Uterus (tissue), 2 donors: Measurements from ENCODE around the gene PSME3IP1.

Source experiments
- CTCF ChIP-seq, 4 experiments: fragments of 200-600 bp in 2 of 4; fragments of 450-650 bp in 2 of 4; sonication (generic) in 2 of 4; IDR thresholded peaks; one replicate each; pipeline ENCODE4 v1.5.1; 2016 to 2019; ENCODE audit warnings: antibody characterized with exemption in 4 of 4, mild to moderate bottlenecking in 2 of 4, moderate library complexity in 1 of 4
- POLR2A ChIP-seq, 2 donors: fragments of 450-650 bp; IDR thresholded peaks; one replicate each; pipeline ENCODE4 v1.6.1; 2016; ENCODE audit warnings: antibody characterized with exemption in 2 of 2, mild to moderate bottlenecking in 1 of 2, moderate library complexity in 1 of 2

DNA sequence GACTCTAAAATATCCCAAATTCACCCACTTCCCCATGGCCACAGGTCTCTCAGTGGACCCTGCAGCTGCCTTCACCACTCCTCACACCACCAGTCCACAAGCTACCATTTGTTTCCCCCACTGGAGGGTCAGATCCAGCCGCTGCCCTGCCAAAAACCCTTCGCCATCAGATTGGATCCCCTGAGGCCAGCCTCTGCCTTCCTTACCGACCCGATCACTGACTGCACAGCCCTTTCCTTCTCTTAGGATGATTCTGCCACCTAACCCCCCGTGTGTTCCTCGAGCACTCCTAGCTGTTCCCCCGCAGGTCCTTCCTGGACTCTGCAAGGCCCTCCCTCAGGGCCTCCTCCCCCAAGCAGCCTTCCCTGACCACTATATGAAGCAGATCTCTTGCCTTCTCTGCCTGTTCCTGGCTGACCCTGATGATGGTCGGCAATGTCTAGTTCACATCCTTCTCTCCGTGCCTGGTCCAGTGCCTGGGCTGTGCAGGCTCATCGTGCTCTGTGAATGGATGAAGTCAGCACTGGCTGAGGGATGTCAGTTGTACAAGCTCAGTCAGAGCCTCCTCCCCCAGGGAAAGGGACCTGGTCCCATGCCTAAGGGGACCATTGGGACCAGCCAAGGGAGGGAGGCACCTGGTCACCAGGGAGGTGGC, 47.4 kb downstream of the PSME3IP1 start:
- no peak for TF ChIP-seq CTCF (IDR thresholded peaks at IDR 0.05)
- no peak for TF ChIP-seq POLR2A (IDR thresholded peaks at IDR 0.05)
